WTC11 (cell line): ENCODE measurements around the gene ZBTB48. TPM values are rescaled to one million over a fixed set of nuclear protein-coding genes. Genes with fewer than 3 reads are reported as not detected.

ENCODE experiments used
- ATAC-seq: fragments of 200-7000 bp; cut with Tn5 transposase; 2 replicates; pipeline ENCODE4 v1.10.0; 2021; ENCODE audit warnings: mild to moderate bottlenecking, moderate library complexity
- CTCF ChIA-PET: fragments of 300-600 bp; sonication (Branson Sonifier 250); formaldehyde crosslinking; loops from one replicate; lab custom pipeline; 2021; ENCODE audit warnings: antibody characterized with exemption; lab: Charles Lee
- POLR2A ChIA-PET: fragments of 350-600 bp; sonication (Branson Sonifier 250); formaldehyde crosslinking; loops from one replicate; lab custom pipeline; 2021; ENCODE audit warnings: antibody characterized with exemption; lab: Charles Lee
- DNase-seq: peaks from one replicate; pipeline ENCODE4 v3.0.0; 2021; ENCODE audit warnings: low spot score
- H3K27ac Mint-ChIP-seq: 2 replicates; pipeline ENCODE4 v1.8.0; 2021; ENCODE audit warnings: mixed read lengths
- H3K27me3 Mint-ChIP-seq: 2 replicates; pipeline ENCODE4 v1.8.0; 2021; ENCODE audit warnings: low read depth, mild to moderate bottlenecking, moderate library complexity, mixed read lengths
- H3K36me3 Mint-ChIP-seq: 2 replicates; pipeline ENCODE4 v1.8.0; 2021; ENCODE audit warnings: mixed read lengths
- H3K4me1 Mint-ChIP-seq: 2 replicates; pipeline ENCODE4 v1.8.0; 2022; ENCODE audit warnings: mixed read lengths
- H3K4me3 Mint-ChIP-seq: 2 replicates; pipeline ENCODE4 v1.8.0; 2021; ENCODE audit warnings: mild to moderate bottlenecking, moderate library complexity, mixed read lengths
- H3K9me3 Mint-ChIP-seq: 2 replicates; pipeline ENCODE4 v1.8.0; 2021; ENCODE audit warnings: mixed read lengths
- ATF1 ChIP-seq: sonication (generic); formaldehyde crosslinking; IDR thresholded peaks from 2 replicates; pipeline ENCODE4 v1.8.1; 2023; ENCODE audit warnings: mild to moderate bottlenecking, moderate library complexity, missing genetic modification reagents
- EMX1 ChIP-seq: fragments of 250-450 bp; sonication (Bioruptor Pico); IDR thresholded peaks from 2 replicates; pipeline ENCODE4 v1.8.0; 2021; ENCODE audit warnings: mild to moderate bottlenecking
- FOXK1 ChIP-seq: sonication (generic); formaldehyde crosslinking; IDR thresholded peaks from 2 replicates; pipeline ENCODE4 v1.8.0; 2022; ENCODE audit warnings: mild to moderate bottlenecking, moderate library complexity, missing genetic modification reagents
- OVOL2 ChIP-seq: fragments of 250-450 bp; sonication (Bioruptor Pico); IDR thresholded peaks from 2 replicates; pipeline ENCODE4 v1.9.0; 2021; ENCODE audit warnings: mild to moderate bottlenecking, borderline replicate concordance
- TEAD1 ChIP-seq: sonication (generic); formaldehyde crosslinking; IDR thresholded peaks from 2 replicates; pipeline ENCODE4 v1.8.0; 2022; ENCODE audit warnings: mild to moderate bottlenecking, missing genetic modification reagents
- ZBTB43 ChIP-seq: sonication (generic); formaldehyde crosslinking; IDR thresholded peaks from 2 replicates; pipeline ENCODE4 v1.8.1; 2023; ENCODE audit warnings: mild to moderate bottlenecking, missing genetic modification reagents
- ZNF532 ChIP-seq: fragments of 250-450 bp; sonication (Bioruptor Pico); IDR thresholded peaks from 2 replicates; pipeline ENCODE4 v1.9.0; 2021; ENCODE audit warnings: mild to moderate bottlenecking, borderline replicate concordance
- total RNA-seq: library from RNA; stranded (reverse); gene quantifications from 3 replicates; pipeline ENCODE4 v1.2.3, GENCODE V29; 2021

ZBTB48 gene
- total RNA-seq, 1 experiment from 2014 or later = 29.1 TPM

- H3K27me3 Mint-ChIP-seq = no peaks in the 10 kb centered on the region
- no peak overlapping the region for H3K27ac Mint-ChIP-seq
- no peaks in the 10 kb centered on the region for H3K9me3 Mint-ChIP-seq
- TF ChIP-seq ZNF532 (CRISPR knock-in tag) (no peak), TEAD1 (CRISPR knock-in tag) (no peak), ATF1 (CRISPR knock-in tag) (no peak), ZBTB43 (CRISPR knock-in tag) (no peak), FOXK1 (CRISPR knock-in tag) (no peak), EMX1 (CRISPR knock-in tag) (no peak), OVOL2 (CRISPR knock-in tag) (no peak)
- H3K4me3 Mint-ChIP-seq = no peak overlapping the region
- ChIA-PET CTCF (interaction anchor here (2.9 kb wide), 1 partner anchor 8 kb away, joined by 15 read pairs; no protein-coding TSS in a partner anchor), POLR2A (no interaction called here)
- ATAC-seq (no peak), DNase-seq (no peak)
- no peaks in the 10 kb centered on the region for H3K4me1 Mint-ChIP-seq
- peaks cover 78% of the 10 kb centered on the region for H3K36me3 Mint-ChIP-seq
Observed at GRCh38 chr1:6638226-6638625, 58.4 kb downstream of the ZBTB48 start.

Other genes starting within 250 kb of the ZBTB48 start
- gene ACOT7, start 186.2 kb upstream of the ZBTB48 start, total RNA-seq = 133 to 151 TPM (median 137 TPM) in 3 replicates
- 1.9 to 2.7 TPM (median 1.9 TPM) in 3 replicates for gene HES2, start 160.1 kb upstream of the ZBTB48 start, total RNA-seq
- gene ESPN, start 155.2 kb upstream of the ZBTB48 start, total RNA-seq = 46.1 to 70.3 TPM (median 68.1 TPM) in 3 replicates
- gene TNFRSF25, start 113.8 kb upstream of the ZBTB48 start, total RNA-seq = 19.5 to 26.1 TPM (median 22.6 TPM) in 3 replicates
- gene PLEKHG5, start 88.3 kb upstream of the ZBTB48 start, total RNA-seq = 27.5 to 32.0 TPM (median 30.8 TPM) in 3 replicates
- 36.0 to 37.4 TPM (median 37.4 TPM) in 3 replicates for gene NOL9, start 25.5 kb upstream of the ZBTB48 start, total RNA-seq
- 0.11 to 0.16 TPM in 2 of 3 replicates, not detected in the other for gene TAS1R1, start 24.7 kb upstream of the ZBTB48 start, total RNA-seq
- 15.1 to 17.6 TPM (median 15.3 TPM) in 3 replicates for gene KLHL21, start 22.9 kb downstream of the ZBTB48 start, total RNA-seq
- gene PHF13, start 33.7 kb downstream of the ZBTB48 start, total RNA-seq = 39.6 to 40.0 TPM (median 40.0 TPM) in 3 replicates
- 14.8 to 17.4 TPM (median 15.0 TPM) in 3 replicates for gene THAP3, start 44.9 kb downstream of the ZBTB48 start, total RNA-seq
- gene DNAJC11, start 121.8 kb downstream of the ZBTB48 start, total RNA-seq = 91.3 to 102 TPM (median 93.4 TPM) in 3 replicates
- gene CAMTA1, start 205.5 kb downstream of the ZBTB48 start, total RNA-seq = 86.4 to 116 TPM (median 112 TPM) in 3 replicates